BJ (cell line): ENCODE results near the gene SERPINE1. TPM values are rescaled to one million over a fixed set of nuclear protein-coding genes. Genes with fewer than 3 reads are reported as not detected.
"Not testable (repeated sequence)": the region's sequence is repeated elsewhere in the genome, so short reads cannot be mapped to it uniquely, and the experiment has no call there.

Source experiments
- CTCF ChIA-PET: fragments of 350-600 bp; formaldehyde crosslinking; extraction: SDS; loops from one replicate; lab custom pipeline; 2021; ENCODE audit warnings: antibody characterized with exemption, inconsistent platforms; lab: Yijun Ruan, JAX
- POLR2A ChIA-PET: fragments of 300-600 bp; sonication (Branson Sonifier 250); formaldehyde crosslinking; extraction: SDS; loops from one replicate; lab custom pipeline; 2021; ENCODE audit warnings: antibody characterized with exemption; lab: Charles Lee
- DNase-seq: peaks from one replicate; pipeline ENCODE4 v3.0.0-alpha.2; 2011; ENCODE audit warnings: low read depth
- H3K27me3 ChIP-seq: 2 replicates; pipeline ENCODE4 v1.6.0; 2011; ENCODE audit warnings: low read length; ENCODE audit not compliant: control insufficient read depth, insufficient read depth
- H3K36me3 ChIP-seq: 2 replicates; pipeline ENCODE4 v1.5.1; 2011; ENCODE audit warnings: low read length; ENCODE audit not compliant: control insufficient read depth, insufficient read depth
- H3K4me3 ChIP-seq: 2 replicates; pipeline ENCODE4 v1.5.1; 2011; ENCODE audit warnings: low read depth, mild to moderate bottlenecking, control low read depth, low read length
- CTCF ChIP-seq: IDR thresholded peaks from 2 replicates; pipeline ENCODE4 v1.5.1; 2011; ENCODE audit warnings: low read depth, mild to moderate bottlenecking, control low read depth, inconsistent platforms, low read length, moderate library complexity; ENCODE audit not compliant: insufficient read depth
- polyA plus RNA-seq: library from polyadenylated mRNA; depleted of rRNA; stranded (reverse); fragments of >200 nt; gene quantifications from 2 replicates; pipeline ENCODE4 v1.2.3, GENCODE V29; 2011

Gene SERPINE1
- polyA plus RNA-seq, 1 experiment = 1,433 TPM

GRCh38 chr7:101127460-101128039, 646 bp downstream of the SERPINE1 start:
- TF ChIP-seq CTCF = no peak
- H3K4me3 ChIP-seq = peak overlapping the region; percentile 63
- ChIA-PET CTCF (interaction anchor here (0.6 to 4.3 kb wide), 6 partner anchors 10 to 65 kb away, joined by 3 to 27 read pairs (median 4); partner anchors contain the start of gene TRIM56), POLR2A (interaction anchor here (0.5 to 2.0 kb wide), 3 partner anchors 10 to 13 kb away, joined by 3 to 20 read pairs (median 6); no protein-coding TSS in a partner anchor)
- DNase-seq = no peak
- peaks cover 11% of the 10 kb centered on the region for H3K36me3 ChIP-seq
- H3K27me3 ChIP-seq = no peaks in the 10 kb centered on the region

GRCh38 chr7:101128040-101128834, 1.3 kb downstream of the SERPINE1 start:
- POLR2A ChIA-PET = interaction anchor here (0.5 to 1.0 kb wide), 3 partner anchors 11 to 14 kb away, joined by 3 to 6 read pairs (median 3); no protein-coding TSS in a partner anchor
- H3K4me3 ChIP-seq = peak overlapping the region; percentile 63
- no peak for DNase-seq
- CTCF ChIA-PET = interaction anchor here (0.5 to 4.3 kb wide), 4 partner anchors 13 to 51 kb away, joined by 4 to 27 read pairs (median 6); no protein-coding TSS in a partner anchor
- TF ChIP-seq CTCF = no peak
- peaks cover 11% of the 10 kb centered on the region for H3K36me3 ChIP-seq
- no peaks in the 10 kb centered on the region for H3K27me3 ChIP-seq

GRCh38 chr7:101129603-101130117, 2.8 kb downstream of the SERPINE1 start:
- ChIA-PET CTCF (interaction anchor here (2.3 to 2.4 kb wide), 2 partner anchors 35 to 52 kb away, joined by 7 to 10 read pairs; no protein-coding TSS in a partner anchor), POLR2A (interaction anchor here (1.0 kb wide), 1 partner anchor 12 kb away, joined by 3 read pairs; no protein-coding TSS in a partner anchor)
- no peaks in the 10 kb centered on the region for H3K27me3 ChIP-seq
- peaks cover 12% of the 10 kb centered on the region for H3K36me3 ChIP-seq
- TF ChIP-seq CTCF = no peak
- no peak for DNase-seq
- no peak overlapping the region for H3K4me3 ChIP-seq

GRCh38 chr7:101132626-101133600, 6.0 kb downstream of the SERPINE1 start:
- not testable (repeated sequence) for H3K27me3 ChIP-seq, DNase-seq, H3K4me3 ChIP-seq
- ChIA-PET CTCF (interaction anchor here (1.0 to 2.4 kb wide), 8 partner anchors 10 to 59 kb away, joined by 3 to 21 read pairs (median 6); partner anchors contain the start of gene TRIM56), POLR2A (interaction anchor here (0.7 kb wide), 2 partner anchors 33 to 227 kb away, joined by 18 to 24 read pairs; partner anchors contain the start of gene VGF)
- H3K36me3 ChIP-seq = peaks cover 33% of the 10 kb centered on the region
